Cerebellar nuclear complex (tissue), 1 donor: ENCODE data around the gene GABRB1.

Experiments
- DNase-seq, 2 experiments: peaks; one replicate each; lab custom pipeline; 2025; lab: John Stamatoyannopoulos, UW

The GABRB1 gene

DNA sequence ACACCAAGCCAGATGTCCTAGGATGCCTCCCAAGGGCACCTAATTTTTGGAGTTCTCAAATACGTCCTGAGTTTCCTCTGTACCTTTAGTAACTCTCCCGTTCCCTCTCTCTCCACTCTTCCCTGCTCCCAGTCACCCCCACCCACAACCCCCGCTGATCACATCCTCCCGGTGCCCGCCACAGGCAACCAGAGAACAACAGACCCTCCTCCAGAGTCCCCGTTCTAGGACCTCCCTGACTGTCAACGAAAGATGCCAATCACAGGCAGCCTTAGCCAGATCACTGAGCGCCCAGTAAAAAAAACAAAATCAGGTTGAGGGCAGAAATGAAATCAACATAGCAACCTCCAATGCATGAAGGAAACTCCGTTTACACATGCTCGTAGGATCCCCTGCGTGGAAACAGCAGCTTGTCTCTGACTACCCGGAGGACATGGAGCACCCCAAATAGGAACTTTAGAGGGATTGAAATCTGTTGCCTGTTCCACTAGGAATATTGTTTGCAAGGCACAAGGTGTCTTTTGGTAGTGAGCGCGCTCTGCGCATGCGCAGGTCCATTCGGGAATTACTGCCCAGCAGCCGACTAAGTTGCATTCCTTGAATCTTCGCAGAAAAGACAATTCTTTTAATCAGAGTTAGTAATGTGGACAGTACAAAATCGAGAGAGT lies at the start of gene GABRB1:
Gene GABRB1 (plus strand): TSS at position 557 of the 668 bp plus-strand sequence.
- DNase-seq, result peak; percentile 6 to 51

GRCh38 chr4:46984781-46985180 lies 46.6 kb upstream of the GABRB1 start:
- DNase-seq, result no peak

DNA sequence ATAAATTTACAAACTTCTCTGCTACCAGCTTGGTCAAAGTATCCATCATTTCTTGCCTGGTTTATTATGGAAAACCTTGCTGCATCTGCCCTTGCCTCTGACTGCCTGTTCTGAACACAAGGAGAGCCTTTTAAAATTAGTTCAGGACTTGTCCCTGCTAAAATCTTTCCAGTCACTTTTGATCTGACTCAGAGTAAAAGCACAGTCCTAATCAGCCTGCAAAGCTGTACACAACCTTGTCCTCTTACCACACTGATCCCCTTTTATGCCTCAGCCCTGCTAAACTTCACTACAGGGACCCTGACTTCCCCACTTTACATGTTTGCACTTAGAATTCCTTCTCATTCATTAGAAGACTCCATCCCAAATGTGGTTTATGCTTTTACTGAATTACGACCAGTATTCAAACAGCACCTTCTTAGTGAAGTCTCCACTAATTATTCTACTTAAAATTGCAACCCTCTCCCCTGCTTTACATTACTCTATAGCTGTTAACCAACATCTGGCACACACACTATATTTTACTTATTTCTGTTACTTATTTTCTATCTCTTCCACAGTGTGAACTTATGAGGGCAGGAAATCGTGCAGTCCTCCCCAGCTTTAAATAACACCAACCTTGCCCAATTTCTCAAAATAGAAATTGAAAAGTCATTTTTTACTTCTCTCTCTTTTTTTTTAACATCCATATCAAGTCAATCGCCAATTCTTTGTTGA lies 44.3 kb upstream of the GABRB1 start:
- no peak for DNase-seq

- no peak for DNase-seq
Observed at GRCh38 chr4:46992338-46992737, 39.0 kb upstream of the GABRB1 start.

- DNase-seq, result no peak
Observed at GRCh38 chr4:46993075-46994006, 38.0 kb upstream of the GABRB1 start, which contains the start of gene GABRA4. TSS of gene GABRA4 (minus strand) at chr4:46993581. CDS start at chr4:46993424, 157 bp downstream.

- DNase-seq, result no peak
Observed at GRCh38 chr4:46994007-46994405, 37.4 kb upstream of the GABRB1 start.

GRCh38 chr4:46999566-46999965 lies 31.8 kb upstream of the GABRB1 start:
- DNase-seq, result no peak

DNA sequence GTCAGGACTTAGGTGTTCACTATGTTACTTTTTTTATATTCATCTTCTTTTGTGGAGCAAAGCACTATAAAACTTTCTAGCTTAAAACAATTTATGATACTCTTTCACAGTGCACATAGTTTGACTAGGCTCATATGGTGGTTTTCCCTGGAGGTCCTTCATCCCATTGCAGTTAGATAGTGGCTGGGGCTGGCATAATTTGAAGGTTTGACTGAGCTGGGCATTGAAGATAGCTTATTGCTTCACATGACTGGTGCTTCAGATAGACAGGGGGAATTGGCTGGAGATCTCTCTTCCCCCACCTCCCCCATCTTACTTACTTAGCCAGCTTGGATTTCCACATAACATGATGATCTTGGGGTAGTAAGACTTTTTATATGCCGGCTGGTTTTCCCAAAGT lies 31.0 kb upstream of the GABRB1 start:
- DNase-seq, result no peak

- DNase-seq, result no peak
Observed at GRCh38 chr4:47002580-47002979, 28.8 kb upstream of the GABRB1 start.

DNA sequence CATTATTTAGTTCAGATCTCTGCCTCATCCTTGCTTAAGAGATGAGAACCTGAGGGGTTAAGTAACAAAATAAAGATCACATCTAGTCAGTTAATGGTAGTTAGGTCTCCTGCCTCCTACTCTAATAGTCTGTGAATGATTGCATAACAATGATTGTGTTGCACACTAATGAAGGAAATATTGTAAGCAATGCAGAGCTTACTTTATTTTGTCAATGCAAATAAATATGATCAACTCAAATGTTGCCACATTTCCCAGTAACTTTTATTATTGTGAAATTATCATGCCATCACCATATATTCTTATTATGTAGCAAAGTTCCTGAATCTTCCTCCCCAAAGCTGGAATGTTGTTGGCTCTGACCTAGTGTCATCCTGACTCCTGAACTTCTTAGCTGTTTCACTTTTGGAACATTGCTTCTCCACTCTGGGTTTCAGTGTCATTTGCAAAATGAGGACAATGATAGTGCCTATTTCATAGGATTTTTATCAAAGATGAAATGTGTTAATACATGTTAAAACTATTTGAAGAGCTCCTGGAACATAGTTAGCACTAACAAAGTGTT lies 20.9 kb upstream of the GABRB1 start:
- DNase-seq, result no peak

- DNase-seq, result no peak
Observed at GRCh38 chr4:47010912-47011446, 20.4 kb upstream of the GABRB1 start.

DNA sequence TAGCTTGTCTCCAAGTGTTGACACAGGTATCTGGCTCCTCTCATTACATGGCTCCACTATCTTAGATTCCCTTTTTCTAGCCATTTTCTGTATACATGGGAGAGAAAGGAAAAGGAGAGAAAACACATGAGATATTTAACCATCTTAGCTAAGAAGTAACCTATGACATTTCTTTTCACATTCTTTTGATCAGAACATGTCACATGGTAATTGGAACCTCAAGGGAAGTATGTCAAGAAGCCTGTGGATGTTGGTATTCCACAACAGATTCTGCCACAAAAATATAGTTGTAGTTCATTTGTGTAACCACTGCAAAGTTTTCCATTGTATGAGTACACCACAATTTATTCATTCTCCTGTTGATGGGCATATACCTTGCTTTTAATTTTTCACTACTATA lies 18.7 kb upstream of the GABRB1 start:
- DNase-seq, result no peak

GRCh38 chr4:47013373-47013772 lies 18.0 kb upstream of the GABRB1 start:
- no peak for DNase-seq

DNA sequence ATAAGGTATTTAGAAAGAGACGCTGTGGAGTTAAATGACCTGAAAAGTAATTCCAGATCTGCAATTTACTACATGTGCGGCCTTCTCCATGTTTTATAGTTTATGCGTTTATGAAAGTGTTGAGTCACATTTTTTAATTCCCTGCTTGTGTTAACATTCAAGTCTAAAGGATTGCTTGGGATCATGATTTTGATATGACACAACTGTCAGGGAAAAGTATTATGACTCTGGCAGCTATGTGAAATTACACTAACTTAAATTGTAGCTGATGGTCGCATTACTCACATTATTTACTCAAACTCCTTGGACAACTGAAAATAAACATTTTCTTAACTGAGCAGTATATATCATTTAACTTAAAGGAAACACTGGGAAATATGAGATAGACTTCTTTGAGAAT lies 14.3 kb upstream of the GABRB1 start:
- DNase-seq, result no peak

GRCh38 chr4:47017494-47017893 lies 13.9 kb upstream of the GABRB1 start:
- no peak for DNase-seq

DNA sequence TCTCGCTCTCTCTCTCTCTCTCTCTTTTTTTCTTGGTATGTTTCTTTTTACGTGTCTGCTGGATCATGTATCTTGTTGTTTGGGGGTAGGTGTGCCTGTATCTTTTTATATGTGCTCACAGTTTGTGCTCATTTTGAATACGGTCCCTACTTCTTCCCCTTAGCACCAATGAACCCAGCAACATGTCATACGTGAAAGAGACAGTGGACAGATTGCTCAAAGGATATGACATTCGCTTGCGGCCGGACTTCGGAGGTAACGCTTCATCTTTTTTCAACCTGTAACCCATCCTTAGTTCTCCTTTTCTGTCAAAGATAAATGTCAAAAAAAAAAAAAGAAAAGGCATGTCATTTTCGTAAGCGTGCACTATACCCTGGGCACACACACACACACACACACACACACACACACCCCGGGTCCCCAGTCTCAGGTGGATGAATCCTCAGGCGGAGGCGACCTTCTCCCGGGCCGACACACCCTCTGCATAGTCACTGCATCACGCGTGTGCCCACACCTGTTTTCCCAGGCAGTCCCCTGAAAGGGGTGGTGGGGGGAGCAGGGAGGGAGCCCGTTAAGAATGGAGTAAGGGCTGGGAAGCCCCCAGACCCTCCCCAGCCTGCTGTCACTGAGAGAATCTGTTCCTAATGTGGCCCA lies 511 bp downstream of the GABRB1 start:
- no peak for DNase-seq

DNA sequence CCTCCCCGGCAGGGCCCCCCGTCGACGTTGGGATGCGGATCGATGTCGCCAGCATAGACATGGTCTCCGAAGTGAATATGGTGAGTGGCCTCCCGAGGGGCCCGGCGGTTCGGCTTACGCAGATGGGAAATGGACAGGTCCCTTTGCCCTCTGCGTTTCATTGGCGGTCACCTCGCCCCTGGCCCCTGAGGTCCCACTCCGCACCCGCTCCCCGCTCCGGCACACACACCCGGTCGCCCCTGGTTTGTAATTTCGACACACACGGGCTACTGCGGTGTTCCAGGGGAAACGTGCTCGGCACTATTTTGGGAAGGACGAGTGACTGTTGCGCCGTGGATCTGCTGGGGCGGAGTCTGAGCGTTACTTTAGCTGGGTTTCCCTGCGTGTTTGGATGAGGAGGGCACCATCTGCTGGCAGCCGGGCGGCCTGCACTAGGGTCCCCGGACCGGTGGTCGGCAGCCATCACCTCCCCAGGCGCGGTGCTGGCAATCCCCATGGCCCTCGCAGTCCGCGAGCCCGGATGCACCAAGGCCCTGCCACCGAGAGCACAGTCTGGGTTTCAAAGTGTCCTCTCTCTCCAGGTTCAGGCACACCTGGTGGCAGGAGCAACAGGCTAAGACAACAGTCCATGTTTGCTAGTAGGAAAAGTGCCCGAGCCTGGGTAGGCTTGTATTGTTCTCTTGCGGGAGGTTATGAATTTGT lies 1.2 kb downstream of the GABRB1 start:
- DNase-seq, result peak in 1 of 2 experiments; percentile 52

DNA sequence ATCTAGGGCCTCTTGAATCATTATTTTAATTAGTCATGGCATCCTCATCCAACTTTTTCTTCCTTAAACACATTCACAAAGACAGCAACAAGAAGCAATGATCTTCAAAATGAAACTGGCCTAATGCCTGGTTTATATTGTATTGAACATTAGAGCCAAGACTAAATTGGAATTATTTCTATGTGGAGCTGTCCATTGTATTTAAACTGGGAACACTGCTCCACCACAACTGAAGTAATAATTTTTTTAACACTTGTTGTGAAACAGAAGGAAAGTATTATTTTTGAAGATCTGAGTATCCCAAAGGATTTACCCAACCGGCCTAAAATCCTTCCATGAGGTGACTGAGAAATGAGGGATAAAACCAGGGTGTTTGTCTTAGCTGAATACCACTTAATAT lies 6.9 kb downstream of the GABRB1 start:
- no peak for DNase-seq

DNA sequence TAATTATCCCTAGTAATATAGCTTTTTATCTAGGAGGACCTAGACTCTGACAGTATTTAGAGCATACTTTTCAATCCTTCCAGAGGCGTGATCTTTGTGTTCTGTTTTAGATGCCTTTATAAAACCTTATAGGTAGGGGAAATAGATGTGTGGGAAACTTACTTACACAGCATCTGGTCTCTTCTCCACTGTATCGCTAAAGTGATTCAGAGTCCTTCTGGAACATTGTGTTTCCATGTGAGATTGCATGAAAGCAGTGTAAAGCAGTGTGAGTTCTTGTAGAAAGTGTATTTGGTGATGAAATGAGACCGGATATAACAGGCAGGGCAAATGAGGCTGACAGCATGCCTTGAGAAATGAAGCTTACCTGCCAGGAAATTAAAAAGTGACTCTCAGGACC lies 9.5 kb downstream of the GABRB1 start:
- no peak for DNase-seq

DNA sequence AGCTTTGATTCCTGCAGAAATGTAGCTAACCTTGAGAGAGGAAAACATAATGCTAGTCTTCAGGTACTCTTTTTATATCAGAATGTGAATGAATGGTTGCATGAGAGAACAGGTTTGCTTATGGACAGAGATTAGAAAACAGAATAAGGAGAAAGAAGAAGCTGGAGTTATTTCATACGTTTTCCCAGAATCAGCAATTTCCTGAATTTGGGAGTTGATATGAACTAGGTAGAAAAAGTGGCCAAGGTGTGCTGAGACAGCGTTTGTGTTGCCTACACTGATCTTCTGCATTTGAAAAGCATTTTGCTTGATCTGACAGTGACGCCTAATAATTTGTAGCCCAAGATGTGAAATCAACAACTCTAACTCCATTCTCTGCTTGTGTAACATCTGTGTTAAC lies 12.5 kb downstream of the GABRB1 start:
- DNase-seq, result no peak

DNA sequence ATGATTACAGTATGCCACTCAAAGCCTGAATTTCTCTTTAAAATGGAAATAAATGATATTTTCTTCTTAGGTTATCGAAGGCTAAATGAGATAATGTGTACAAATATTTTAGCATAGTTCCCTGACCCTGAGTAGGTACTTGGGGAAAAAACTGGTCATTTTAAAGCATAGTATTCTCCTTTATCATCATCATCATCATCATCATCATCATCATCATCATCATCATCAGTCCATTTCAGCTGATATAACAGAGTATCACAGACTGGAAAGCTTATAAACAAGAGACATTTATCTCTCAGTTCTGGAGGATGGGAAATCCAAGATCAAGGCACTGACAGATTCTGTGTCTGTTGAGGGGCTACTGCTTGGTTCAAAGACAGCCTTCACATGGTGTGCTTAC lies 13.9 kb downstream of the GABRB1 start:
- DNase-seq, result no peak
